T-cell (primary cell): ENCODE results near the gene EXOC1. TPM values are rescaled to one million over a fixed set of nuclear protein-coding genes. Genes with fewer than 3 reads are reported as not detected.

Experiments used
- ATAC-seq, 4 experiments: fragments of 200-7000 bp in 3 of 4; fragments of 150-1000 bp in 1 of 4; cut with Tn5 transposase; replicated peaks in 1 of 4; 1 replicate in 3 of 4; 2 replicates in 1 of 4; pipeline ENCODE4 v1.10.0; 2021; ENCODE audit warnings: moderate library complexity in 3 of 4, mild to moderate bottlenecking in 2 of 4, moderate number of reproducible peaks in 1 of 4
- CTCF ChIA-PET, 2 donors: fragments of 300-600 bp; sonication (Branson Sonifier 250); formaldehyde crosslinking; loops; one replicate each; lab custom pipeline; 2022; ENCODE audit warnings: antibody characterized with exemption in 2 of 2; lab: Charles Lee
- POLR2A ChIA-PET, 2 donors: fragments of 300-600 bp; sonication (Branson Sonifier 250); formaldehyde crosslinking; loops; one replicate each; lab custom pipeline; 2022; ENCODE audit warnings: antibody characterized with exemption in 2 of 2; lab: Charles Lee
- DNase-seq, 35 experiments: peaks; one replicate each; pipeline versions ENCODE4 v3.0.0 to v3.0.0-alpha.2; 2013 to 2023
- H3K27ac ChIP-seq: one replicate; pipeline ENCODE4 v1.5.1; 2013; ENCODE audit warnings: low read length
- H3K27me3 ChIP-seq, 2 experiments: replicated peaks in 1 of 2; 1 replicate in 1 of 2; 2 replicates in 1 of 2; pipeline versions ENCODE4 v1.6.1 to v1.7.0; 2013; ENCODE audit warnings: low read length in 1 of 2, mixed read lengths in 1 of 2; ENCODE audit not compliant: control insufficient read depth in 2 of 2, insufficient read depth in 2 of 2; ENCODE audit errors: extremely low read depth in 1 of 2
- H3K36me3 ChIP-seq, 2 donors: 1 replicate in 1 of 2; 2 replicates in 1 of 2; pipeline versions ENCODE4 v1.6.1 to v1.7.0; 2013; ENCODE audit warnings: low read length in 1 of 2; ENCODE audit not compliant: control insufficient read depth in 2 of 2, insufficient read depth in 1 of 2; ENCODE audit errors: extremely low read depth in 1 of 2
- H3K4me1 ChIP-seq, 2 experiments: 1 replicate in 1 of 2; 2 replicates in 1 of 2; pipeline versions ENCODE4 v1.6.1 to v1.7.0; 2013; ENCODE audit warnings: low read length in 2 of 2, mixed read lengths in 1 of 2; ENCODE audit not compliant: insufficient read depth in 2 of 2, control insufficient read depth in 1 of 2; ENCODE audit errors: extremely low read depth in 1 of 2
- H3K4me3 ChIP-seq, 2 donors: 1 replicate in 1 of 2; 2 replicates in 1 of 2; pipeline versions ENCODE4 v1.5.1 to v1.7.0; 2013; ENCODE audit warnings: mild to moderate bottlenecking in 2 of 2, low read length in 1 of 2, moderate library complexity in 1 of 2; ENCODE audit not compliant: control insufficient read depth in 1 of 2; ENCODE audit errors: extremely low read depth in 1 of 2
- H3K9me3 ChIP-seq: 2 replicates; pipeline ENCODE4 v1.7.0; 2013
- H3K27ac Mint-ChIP-seq, 2 donors: one replicate each; pipeline ENCODE4 v1.8.0; 2020 to 2021; ENCODE audit warnings: mild to moderate bottlenecking in 2 of 2, mixed read lengths in 2 of 2
- H3K27me3 Mint-ChIP-seq, 2 donors: one replicate each; pipeline ENCODE4 v1.8.0; 2021 to 2022; ENCODE audit warnings: mixed read lengths in 2 of 2
- H3K36me3 Mint-ChIP-seq: one replicate; pipeline ENCODE4 v1.8.0; 2021; ENCODE audit warnings: mixed read lengths
- H3K4me1 Mint-ChIP-seq, 3 donors: one replicate each; pipeline ENCODE4 v1.8.0; 2020 to 2022; ENCODE audit warnings: mixed read lengths in 3 of 3, mild to moderate bottlenecking in 1 of 3
- H3K4me3 Mint-ChIP-seq, 3 donors: one replicate each; pipeline ENCODE4 v1.8.0; 2020 to 2022; ENCODE audit warnings: mild to moderate bottlenecking in 3 of 3, mixed read lengths in 3 of 3, moderate library complexity in 3 of 3
- H3K9me3 Mint-ChIP-seq, 3 donors: one replicate each; pipeline ENCODE4 v1.8.0; 2020 to 2022; ENCODE audit warnings: mixed read lengths in 3 of 3
- WGBS: methylation state at CpG from one replicate; pipeline ENCODE4 v1.1.5; 2013; ENCODE audit warnings: missing lambda C conversion rate; ENCODE audit not compliant: insufficient coverage; 5-methylcytosine and 5-hydroxymethylcytosine counted together
- total RNA-seq, 35 experiments: library from RNA in 6 of 35; stranded (reverse) in 6 of 35; fragments of 120-200 nt in 1 of 35; gene quantifications; one replicate each; pipeline versions ENCODE4 v1.2.1 to v1.2.4 and lab custom pipeline; 2013 to 2026

EXOC1 gene
- total RNA-seq, 5 donors from 2014 or later (not counting 1 experiment from before 2014, with no cell fraction given), result 20.8 to 37.0 (median 34.7) TPM

DNA sequence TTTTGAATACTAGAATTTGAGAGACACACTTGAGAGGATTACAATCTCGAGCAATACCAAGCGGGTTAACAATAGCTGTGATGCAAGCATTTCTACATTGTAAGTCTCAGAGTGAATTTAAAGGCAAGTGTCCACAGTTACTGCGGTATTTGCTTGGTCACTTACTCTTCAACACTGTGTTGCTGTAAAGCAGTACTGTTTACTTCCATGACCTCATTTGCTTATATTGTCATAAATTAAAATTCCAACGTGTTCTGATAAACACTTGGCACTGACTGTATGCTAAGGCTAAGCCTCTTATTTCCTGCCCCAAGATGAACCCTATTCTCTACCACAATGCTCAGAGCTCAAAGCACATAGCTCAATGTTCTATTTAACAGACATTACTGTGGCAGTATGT lies 22.7 kb upstream of the EXOC1 start:
- Mint-ChIP-seq H3K9me3 (peaks cover 0 to 3% (median 0%) of the 10 kb centered on the region in 3 donors), H3K27me3 (peaks cover 37 to 45% of the 10 kb centered on the region in 2 donors), H3K4me1 (no peaks in the 10 kb centered on the region), H3K27ac (no peak overlapping the region), H3K36me3 (no peaks in the 10 kb centered on the region), H3K4me3 (no peak overlapping the region)
- ChIA-PET CTCF (no interaction called here), POLR2A (interaction anchor here in 1 of 2 donors (0.6 kb wide), 1 partner anchor 348 kb away, joined by 3 read pairs; no protein-coding TSS in a partner anchor)
- no peak overlapping the region for H3K27ac ChIP-seq
- no peaks in the 10 kb centered on the region for H3K9me3 ChIP-seq
- H3K4me1 ChIP-seq, result no peaks in the 10 kb centered on the region
- H3K27me3 ChIP-seq, result peaks cover 2 to 4% of the 10 kb centered on the region in 2 experiments
- H3K4me3 ChIP-seq, result no peak overlapping the region
- WGBS, result 66% methylated on average over 4 of the region's 4 CpGs
- ATAC-seq, result no peak
- DNase-seq, result no peak
- no peaks in the 10 kb centered on the region for H3K36me3 ChIP-seq

DNA sequence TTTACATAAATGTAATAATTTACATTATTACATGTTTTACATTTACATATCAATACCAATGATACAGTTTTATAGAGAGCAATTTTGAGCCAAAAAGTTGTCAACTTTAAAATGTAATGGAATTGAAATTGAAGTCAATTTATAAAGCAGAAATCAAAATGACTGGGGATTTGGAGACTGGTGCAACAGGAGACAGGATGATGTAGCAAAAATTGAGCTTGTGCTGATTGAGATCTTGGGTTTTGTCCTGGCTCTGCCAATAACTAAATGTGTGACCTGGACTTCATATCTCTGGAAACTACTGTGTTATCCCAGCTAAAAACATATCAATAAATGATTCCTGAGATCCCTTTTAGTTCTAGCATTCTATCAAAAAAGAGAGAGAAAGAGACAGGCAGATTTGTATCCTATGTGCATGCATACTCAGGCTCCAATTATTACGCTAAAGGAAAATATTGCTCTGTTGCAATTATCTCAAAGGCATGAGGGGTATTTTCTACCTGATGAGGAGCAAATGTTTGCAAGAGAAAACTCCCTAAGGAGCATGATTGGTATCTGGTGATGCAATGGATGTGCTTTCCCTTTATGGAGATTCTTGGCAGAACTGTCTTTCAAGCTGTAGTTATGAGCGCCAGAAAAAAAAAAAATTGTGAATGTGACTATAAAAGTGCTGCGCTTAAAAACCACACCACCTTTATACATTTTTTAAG lies 19.2 kb upstream of the EXOC1 start:
- Histone ChIP-seq H3K27ac (no peak overlapping the region), H3K4me3 (no peak overlapping the region), H3K27me3 (no peaks in the 10 kb centered on the region), H3K9me3 (peaks cover 2% of the 10 kb centered on the region), H3K36me3 (no peaks in the 10 kb centered on the region), H3K4me1 (no peaks in the 10 kb centered on the region)
- ChIA-PET CTCF (no interaction called here), POLR2A (interaction anchor here in 1 of 2 donors (0.5 kb wide), 1 partner anchor 1113 kb away, joined by 3 read pairs; no protein-coding TSS in a partner anchor)
- Mint-ChIP-seq H3K36me3 (no peaks in the 10 kb centered on the region), H3K4me3 (no peak overlapping the region), H3K27ac (no peak overlapping the region), H3K9me3 (peaks cover 0 to 11% (median 2%) of the 10 kb centered on the region in 3 donors), H3K4me1 (no peaks in the 10 kb centered on the region), H3K27me3 (peaks cover 35 to 36% of the 10 kb centered on the region in 2 donors)
- no peak for DNase-seq
- WGBS, result no CpG with 5 or more reads among the region's 3 CpGs
- ATAC-seq, result no peak

DNA sequence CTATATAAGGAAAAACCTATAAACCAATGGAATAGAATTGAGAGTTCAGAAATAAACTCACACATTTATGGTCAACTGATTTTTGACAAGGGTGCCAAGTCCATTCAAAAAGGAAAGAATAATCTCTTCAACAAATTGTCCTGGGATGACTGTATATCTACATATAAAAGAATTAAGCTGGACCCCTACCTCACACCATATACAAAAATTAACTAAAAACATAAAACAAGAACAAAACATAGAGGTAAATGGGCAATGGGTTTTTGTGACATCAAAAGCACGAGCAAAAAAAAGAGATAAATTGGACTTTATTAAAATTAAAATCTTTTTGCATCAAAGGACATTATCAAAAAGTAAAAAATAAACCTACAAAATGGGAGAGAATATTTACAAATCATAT lies 15.5 kb upstream of the EXOC1 start:
- ChIA-PET POLR2A (no interaction called here), CTCF (no interaction called here)
- DNase-seq (no peak), ATAC-seq (no peak)
- H3K4me1 ChIP-seq, result no peaks in the 10 kb centered on the region
- WGBS, result no CpG with 5 or more reads among the region's 1 CpG
- no peak overlapping the region for H3K27ac ChIP-seq
- H3K27me3 ChIP-seq, result no peaks in the 10 kb centered on the region
- Mint-ChIP-seq H3K27ac (no peak overlapping the region), H3K27me3 (peaks cover 30 to 32% of the 10 kb centered on the region in 2 donors), H3K9me3 (peaks cover 0 to 11% (median 2%) of the 10 kb centered on the region in 3 donors), H3K4me1 (peaks cover 0 to 2% (median 0%) of the 10 kb centered on the region in 3 donors), H3K36me3 (peaks cover 3% of the 10 kb centered on the region), H3K4me3 (no peak overlapping the region)
- no peak overlapping the region for H3K4me3 ChIP-seq
- no peaks in the 10 kb centered on the region for H3K36me3 ChIP-seq
- H3K9me3 ChIP-seq, result peaks cover 2% of the 10 kb centered on the region

DNA sequence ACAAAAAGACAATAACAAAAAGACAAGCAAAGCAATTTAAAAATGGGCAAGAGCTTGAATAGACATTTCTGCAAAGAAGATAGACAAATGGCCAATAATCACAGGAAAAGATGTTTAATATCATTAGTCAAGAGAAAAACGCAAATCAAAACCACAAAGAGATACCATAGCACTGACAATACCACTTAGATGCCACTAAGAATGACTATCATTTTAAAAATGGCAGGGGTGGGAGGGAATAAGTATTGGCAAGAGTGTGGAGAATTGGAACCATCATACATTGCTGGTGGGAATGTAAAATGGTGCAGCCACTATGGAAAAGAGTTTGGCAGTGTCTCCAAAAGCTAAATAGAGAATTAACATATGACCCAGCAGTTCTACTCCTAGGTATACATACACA lies 15.1 kb upstream of the EXOC1 start:
- Mint-ChIP-seq H3K27ac (no peak overlapping the region), H3K27me3 (peaks cover 30 to 32% of the 10 kb centered on the region in 2 donors), H3K9me3 (peaks cover 0 to 11% (median 2%) of the 10 kb centered on the region in 3 donors), H3K4me3 (no peak overlapping the region), H3K36me3 (peaks cover 3% of the 10 kb centered on the region), H3K4me1 (peaks cover 0 to 2% (median 0%) of the 10 kb centered on the region in 3 donors)
- ChIA-PET POLR2A (no interaction called here), CTCF (no interaction called here)
- Histone ChIP-seq H3K36me3 (no peaks in the 10 kb centered on the region), H3K9me3 (peaks cover 2% of the 10 kb centered on the region), H3K27ac (no peak overlapping the region), H3K4me3 (no peak overlapping the region), H3K27me3 (no peaks in the 10 kb centered on the region), H3K4me1 (no peaks in the 10 kb centered on the region)
- DNase-seq (no peak), ATAC-seq (no peak)
- no CpG with 5 or more reads among the region's 1 CpG for WGBS

DNA sequence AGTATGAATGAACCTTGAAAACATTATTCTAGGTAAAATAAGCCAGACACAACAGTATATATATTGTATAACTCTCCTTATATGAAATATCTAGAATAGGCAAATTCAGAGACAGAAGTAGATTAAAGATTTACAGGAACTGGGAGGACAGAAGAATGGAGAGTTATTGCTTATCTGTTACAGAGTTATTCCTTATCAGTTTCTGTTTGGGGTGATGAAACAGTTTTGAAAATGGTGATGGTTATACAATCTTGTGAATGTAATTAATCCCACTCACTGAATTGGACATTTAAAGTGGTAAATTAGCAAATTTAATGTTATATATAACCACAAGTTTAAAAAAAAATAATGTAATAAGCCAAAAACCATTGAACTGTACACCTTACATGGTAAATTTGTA lies 14.5 kb upstream of the EXOC1 start:
- H3K27ac ChIP-seq, result no peak overlapping the region
- Mint-ChIP-seq H3K27me3 (peaks cover 29 to 30% of the 10 kb centered on the region in 2 donors), H3K27ac (no peak overlapping the region), H3K9me3 (peaks cover 0 to 11% (median 2%) of the 10 kb centered on the region in 3 donors), H3K4me1 (peaks cover 0 to 2% (median 0%) of the 10 kb centered on the region in 3 donors), H3K4me3 (no peak overlapping the region), H3K36me3 (peaks cover 3% of the 10 kb centered on the region)
- no peaks in the 10 kb centered on the region for H3K27me3 ChIP-seq
- no peak overlapping the region for H3K4me3 ChIP-seq
- ATAC-seq (no peak), DNase-seq (no peak)
- no peaks in the 10 kb centered on the region for H3K4me1 ChIP-seq
- ChIA-PET POLR2A (no interaction called here), CTCF (interaction anchor here in 1 of 2 donors (0.6 kb wide), 1 partner anchor 18 kb away, joined by 4 read pairs; no protein-coding TSS in a partner anchor)
- H3K36me3 ChIP-seq, result no peaks in the 10 kb centered on the region
- peaks cover 2% of the 10 kb centered on the region for H3K9me3 ChIP-seq

DNA sequence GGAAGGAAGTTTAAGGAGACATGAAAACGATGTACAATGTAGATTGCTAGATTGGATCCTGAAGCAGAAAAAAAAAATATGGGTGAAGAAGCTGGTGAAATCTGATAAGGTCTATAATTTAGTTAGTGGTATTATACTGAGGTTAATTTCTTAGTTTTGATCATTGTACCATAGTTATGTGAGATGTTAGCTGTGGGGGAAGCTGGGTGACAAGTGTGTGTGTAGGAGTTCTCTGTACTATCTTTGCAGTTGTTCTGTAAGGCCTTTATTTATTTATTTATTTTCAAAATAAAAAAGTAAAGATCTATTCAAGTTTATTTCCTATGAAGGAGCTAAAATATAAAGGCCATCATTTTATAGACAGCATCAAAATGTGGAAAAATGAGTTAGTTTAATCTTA lies 12.5 kb upstream of the EXOC1 start:
- H3K4me1 ChIP-seq, result no peaks in the 10 kb centered on the region
- DNase-seq (no peak), ATAC-seq (no peak)
- H3K4me1 Mint-ChIP-seq, result peaks cover 0 to 2% (median 0%) of the 10 kb centered on the region in 3 donors
- H3K27me3 ChIP-seq, result no peaks in the 10 kb centered on the region
- H3K36me3 ChIP-seq, result no peaks in the 10 kb centered on the region
- no CpG with 5 or more reads among the region's 1 CpG for WGBS
- no peak overlapping the region for H3K27ac ChIP-seq
- H3K9me3 ChIP-seq, result peaks cover 2% of the 10 kb centered on the region
- no peak overlapping the region for H3K4me3 Mint-ChIP-seq
- H3K9me3 Mint-ChIP-seq, result peaks cover 0 to 7% (median 2%) of the 10 kb centered on the region in 3 donors
- no peak overlapping the region for H3K27ac Mint-ChIP-seq
- POLR2A ChIA-PET, result no interaction called here
- CTCF ChIA-PET, result no interaction called here
- peaks cover 13 to 15% of the 10 kb centered on the region in 2 donors for H3K27me3 Mint-ChIP-seq
- peaks cover 3% of the 10 kb centered on the region for H3K36me3 Mint-ChIP-seq
- no peak overlapping the region for H3K4me3 ChIP-seq
